CD4-positive, alpha-beta T cell treated with Interferon alpha-2 for 1 hour (primary cell): ENCODE measurements around the gene IFI35.
"Not testable (repeated sequence)": the region's sequence is repeated elsewhere in the genome, so short reads cannot be mapped to it uniquely, and the experiment has no call there.

Experiments used
- DNase-seq, 2 donors: peaks; one replicate each; pipeline ENCODE4 v3.0.0-alpha.2; 2020 to 2022

Gene IFI35

DNA sequence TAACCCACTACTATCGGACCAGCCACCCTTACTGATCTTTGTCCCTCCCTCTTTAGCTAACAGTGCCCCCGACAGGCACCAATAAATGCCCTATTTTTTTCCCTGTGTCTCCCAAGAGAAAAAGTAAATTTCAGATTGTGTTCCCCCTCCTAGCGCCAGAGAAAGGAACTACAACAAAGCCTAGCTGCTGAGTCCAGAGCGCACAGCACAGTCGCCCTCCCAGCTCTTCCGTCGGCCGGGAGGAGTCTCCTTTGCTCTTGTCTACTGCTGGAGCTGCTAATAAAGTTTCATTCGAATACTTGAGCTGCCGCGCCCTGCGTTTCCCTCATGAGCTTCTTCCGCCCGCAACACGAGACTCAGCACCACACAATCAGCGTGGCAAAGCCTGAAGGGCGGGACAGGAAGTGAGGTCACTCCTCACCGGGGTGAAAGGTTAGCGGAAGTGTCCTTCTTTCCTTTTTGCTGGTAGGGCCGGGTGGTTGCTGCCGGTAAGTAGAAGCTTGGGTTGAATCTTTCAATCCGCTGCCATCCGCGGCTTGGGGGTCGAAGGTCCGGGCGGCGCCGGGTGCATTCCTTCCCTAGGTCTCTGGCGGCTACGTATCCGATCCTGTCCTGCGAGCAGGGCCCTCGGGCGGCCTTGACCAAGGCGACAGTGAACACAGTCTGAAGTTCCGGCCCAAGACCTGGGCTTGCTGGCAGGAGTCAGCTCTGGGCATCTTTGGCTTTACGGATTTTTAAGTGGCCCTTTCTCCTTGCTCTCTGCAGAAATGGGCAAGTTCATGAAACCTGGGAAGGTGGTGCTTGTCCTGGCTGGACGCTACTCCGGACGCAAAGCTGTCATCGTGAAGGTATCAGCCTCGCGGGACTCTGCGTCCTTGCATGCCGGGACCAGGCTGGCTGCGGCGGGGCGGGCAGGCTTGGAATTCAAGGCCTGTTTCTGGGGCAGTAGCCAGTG, 8.3 kb upstream of the IFI35 start, which contains the start of gene RPL27:
RPL27 (plus strand) TSS at position 436 of the 955 bp plus-strand sequence; CDS start at position 768, 332 bp downstream.
- DNase-seq: peak; percentile 99

DNA sequence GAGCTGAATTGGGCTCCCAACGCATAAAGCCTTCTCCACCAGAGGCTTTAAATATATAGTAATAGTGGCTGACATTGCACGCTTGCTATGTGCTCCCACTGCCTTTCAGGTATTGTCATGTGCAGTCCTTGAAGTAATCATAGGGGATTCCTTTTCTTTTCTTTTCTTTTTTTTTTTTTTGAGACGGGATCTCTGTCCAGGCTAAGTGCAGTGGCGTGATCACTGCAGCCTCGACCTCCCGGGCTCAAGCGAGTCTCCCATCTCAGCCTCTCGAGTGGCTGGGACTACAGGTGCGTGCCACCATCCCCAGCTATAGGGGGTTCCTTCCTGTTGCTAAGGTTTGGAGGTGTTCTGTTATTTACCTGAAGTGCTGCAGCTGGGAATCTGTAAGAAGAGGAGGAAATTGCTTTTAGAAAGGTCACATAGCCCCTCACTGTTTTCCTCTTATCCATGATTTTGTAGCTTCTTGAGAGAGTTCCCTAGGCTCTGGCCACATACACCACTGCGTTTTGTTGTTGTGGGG, 7.5 kb upstream of the IFI35 start:
- no peak for DNase-seq

DNA sequence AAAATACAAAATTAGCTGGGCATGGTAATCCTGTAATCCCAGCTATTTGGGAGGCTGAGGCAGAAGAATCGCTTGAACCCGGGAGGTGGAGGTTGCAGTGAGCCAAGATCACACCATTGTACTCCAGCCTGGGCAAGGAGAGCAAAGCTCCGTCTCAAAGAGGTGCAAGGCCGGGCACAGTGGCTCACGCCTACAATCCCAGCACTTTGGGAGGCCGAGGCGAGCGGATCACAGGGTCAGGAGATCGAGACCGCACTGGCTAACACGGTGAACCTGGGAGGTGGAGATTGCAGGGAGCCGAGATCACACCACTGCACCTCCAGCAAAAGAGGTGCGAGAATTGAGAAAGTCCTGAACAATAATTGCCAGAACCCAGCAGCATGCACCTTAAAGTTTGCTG, 5.7 kb upstream of the IFI35 start:
- DNase-seq: not testable (repeated sequence)

DNA sequence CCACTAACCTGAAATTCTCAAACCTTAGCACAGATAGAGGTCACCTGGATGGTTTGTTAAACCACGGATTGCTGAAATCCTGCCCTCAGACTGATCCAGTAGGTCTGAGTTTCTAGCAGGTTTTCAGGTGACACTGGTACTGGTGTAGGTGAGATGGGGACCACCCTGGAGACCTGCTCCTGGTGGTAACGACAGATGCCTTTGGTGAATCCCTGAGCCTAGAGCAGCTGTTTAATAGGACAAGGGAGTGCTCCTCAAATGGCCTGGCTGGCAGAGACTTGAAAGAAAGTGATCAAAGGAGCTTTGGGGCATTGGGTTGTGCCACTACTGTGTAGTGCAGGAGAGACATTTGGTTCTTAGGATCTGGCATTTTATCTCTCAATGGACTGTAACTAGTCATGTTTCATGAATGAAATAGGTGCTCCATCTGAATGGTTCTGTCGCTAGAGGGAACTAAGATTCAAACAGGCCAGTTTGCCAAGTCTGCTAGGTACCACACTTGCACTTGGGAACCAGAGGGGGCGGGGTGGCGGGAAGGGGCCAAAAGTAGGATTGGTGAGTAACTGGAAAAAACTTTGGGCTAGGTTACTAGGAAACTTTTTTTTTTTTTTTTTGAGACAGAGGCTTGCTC, 2.9 kb upstream of the IFI35 start:
- no peak for DNase-seq

DNA sequence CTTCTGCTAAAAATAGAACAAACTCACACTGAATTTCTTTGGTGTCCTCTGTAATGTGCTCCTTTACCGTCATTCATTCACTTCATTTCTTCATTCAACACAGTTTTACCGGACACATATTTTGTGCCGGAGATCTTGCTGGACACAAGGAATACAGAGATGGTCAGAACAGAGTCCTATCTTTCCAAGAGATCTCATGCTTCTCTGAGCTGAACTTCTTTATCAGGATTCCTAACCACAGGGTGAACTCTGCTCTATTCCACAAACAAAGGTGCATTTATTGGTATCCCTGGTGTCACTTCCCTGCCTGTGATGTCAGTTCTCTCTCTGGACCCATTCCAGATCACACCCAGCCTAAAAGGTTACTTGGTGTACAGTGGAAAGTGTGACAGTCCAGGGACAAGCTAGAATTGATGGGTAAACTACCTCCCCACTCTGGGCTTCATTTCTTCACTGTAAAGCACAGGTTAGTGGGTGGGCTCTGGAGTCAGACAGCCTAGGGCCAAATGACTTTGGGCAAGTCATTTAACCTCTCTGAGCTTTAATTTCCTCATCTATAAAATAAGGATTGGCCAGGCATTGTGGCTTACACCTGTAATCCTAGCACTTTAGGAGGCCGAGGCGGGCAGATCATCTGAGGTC, 4.2 kb downstream of the IFI35 start:
- DNase-seq: no peak

DNA sequence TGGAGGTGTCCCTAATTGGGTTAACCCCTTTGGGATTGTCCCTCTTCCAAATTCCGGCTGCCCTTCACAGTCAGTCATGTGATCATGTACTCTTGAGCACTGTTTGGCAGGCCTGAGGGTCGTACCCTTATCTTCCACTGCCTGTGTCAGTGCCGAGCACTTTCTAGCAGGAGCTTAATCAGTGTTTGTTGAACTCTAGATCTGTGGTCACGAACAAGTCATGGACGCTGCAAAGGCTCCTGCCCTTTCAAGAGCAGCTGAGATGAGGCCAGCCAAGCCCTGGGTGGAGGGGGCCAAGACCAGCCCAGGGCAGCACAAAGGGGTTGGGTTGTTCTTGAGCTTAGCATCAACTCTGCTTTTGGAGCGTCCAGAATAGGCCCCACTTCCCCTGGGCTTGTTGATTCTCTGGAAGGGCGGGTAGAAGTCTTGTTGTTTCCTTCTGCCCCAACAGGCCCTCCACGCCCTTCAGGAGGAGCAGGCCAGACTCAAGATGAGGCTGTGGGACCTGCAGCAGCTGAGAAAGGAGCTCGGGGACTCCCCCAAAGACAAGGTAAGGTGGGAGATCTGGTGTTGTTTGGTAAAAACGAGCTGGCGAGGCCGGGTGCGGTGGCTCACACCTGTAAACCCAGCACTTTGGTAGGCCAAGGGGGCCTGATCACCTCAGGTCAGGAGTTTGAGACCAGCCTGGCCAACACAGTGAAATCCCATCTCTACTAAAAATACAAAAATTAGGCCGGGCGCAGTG, 5.3 kb downstream of the IFI35 start:
- no peak for DNase-seq

DNA sequence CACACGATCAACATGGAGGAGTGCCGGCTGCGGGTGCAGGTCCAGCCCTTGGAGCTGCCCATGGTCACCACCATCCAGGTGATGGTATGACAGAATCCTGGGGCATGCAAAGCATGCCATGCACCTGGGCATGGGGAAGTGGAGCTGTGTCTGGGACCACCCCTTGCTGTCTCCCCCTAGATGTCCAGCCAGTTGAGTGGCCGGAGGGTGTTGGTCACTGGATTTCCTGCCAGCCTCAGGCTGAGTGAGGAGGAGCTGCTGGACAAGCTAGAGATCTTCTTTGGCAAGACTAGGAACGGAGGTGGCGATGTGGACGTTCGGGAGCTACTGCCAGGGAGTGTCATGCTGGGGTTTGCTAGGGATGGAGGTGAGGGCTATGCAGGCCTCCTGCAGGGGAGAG, 6.7 kb downstream of the IFI35 start:
- DNase-seq: no peak

DNA sequence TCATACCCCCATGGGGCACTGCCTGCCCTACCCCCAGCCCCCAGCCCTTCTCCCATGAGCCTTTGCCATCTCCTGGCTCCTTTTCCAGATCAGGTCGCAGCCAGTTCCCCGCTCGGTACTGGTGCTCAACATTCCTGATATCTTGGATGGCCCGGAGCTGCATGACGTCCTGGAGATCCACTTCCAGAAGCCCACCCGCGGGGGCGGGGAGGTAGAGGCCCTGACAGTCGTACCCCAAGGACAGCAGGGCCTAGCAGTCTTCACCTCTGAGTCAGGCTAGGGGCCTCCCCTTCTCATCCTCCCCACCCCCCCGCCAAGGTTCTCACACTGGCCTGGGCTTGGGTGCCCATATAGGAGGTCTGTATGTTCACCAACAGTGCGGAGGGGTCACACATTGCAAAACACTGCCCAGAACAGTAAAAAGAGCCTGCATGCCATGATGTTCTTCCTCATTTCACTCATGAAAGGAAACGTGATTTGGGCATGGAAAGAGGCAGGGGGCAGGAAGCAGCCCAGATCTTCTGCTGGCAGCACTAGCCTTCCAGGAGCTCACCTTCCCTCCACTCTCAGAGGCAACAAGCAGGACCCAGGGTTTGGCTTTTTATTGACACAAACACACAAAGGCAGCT, 7.5 kb downstream of the IFI35 start:
- DNase-seq: no peak

DNA sequence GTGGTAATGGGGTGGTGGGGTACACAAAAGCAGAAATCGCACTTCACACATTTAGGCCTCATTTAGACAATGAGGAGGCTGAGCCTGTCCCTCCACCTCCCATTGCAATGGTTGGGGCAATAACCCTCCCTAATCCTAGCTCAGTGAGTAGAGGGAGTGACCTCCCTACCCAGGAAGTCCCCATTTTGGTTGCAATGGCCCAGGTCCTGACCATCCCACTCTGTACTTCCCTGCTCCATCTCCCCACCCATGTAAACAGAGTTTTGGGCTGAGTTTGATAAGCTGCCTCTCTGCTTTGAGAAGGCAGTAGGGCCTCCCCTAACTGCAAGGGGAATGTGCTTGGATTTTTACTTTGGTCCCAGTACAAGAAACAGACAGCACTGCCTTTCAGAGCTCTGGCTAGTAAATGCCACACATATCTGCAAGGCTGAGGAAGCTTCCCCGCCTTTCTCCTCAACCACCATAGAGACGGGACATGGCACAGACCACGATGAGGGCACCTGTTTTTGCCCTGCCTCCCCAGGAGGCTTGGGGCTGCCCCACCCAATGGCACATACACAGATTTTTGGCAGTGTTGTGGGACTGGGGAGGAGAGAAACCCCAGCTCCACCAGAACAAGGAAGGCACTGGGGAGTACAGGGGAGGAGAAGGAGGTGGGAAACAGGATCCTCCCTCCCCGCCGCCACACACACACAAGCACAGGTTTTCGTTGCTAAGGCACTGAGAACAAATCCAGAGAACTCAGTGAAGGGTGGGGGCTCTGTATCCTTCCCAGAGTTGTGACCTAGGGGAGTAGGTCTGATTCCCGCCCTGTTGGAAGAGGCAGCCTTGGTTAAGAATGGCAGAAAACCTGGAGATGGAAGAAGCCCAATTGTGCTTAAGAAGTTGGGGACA, 8.3 kb downstream of the IFI35 start:
- no peak for DNase-seq

DNA sequence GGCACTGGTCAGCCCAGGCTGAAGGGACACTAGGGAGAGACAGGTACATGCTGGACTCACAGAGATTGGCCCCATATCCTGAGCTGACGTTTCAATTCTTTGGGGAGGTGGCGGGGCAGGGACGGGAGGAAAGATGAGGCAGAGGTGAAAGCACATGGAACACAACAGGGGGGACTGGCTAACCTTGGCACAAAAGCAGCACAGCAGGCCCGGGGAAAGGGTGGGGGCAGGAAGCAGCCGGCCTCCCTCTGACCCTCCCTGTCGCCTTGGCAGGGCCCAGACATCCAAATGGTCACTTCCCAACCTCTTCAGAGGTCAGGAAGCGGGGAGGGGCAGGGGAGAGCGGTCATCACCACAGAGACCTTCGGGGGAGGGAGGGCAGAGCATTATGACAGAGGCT, 9.0 kb downstream of the IFI35 start:
- DNase-seq: no peak

DNA sequence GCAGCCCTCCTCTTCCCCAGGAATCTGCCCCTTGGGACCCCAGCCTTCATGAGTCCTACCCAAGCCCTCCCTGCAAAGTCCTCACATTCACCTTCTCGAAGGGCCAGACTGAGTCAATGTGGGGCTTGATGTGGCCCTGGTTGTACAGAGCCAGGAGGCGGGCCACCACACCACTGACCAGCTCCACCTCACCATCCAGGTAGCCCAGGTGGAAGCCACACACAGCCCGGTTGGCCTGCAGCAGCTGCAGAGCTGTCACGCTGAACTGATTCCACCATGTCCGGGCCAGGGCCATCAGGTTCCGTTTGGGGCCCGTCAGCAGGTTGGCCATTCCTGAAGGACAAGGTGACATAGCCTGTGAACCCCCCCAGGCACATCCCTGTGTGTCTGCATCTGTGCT, 9.6 kb downstream of the IFI35 start:
- DNase-seq: no peak

DNA sequence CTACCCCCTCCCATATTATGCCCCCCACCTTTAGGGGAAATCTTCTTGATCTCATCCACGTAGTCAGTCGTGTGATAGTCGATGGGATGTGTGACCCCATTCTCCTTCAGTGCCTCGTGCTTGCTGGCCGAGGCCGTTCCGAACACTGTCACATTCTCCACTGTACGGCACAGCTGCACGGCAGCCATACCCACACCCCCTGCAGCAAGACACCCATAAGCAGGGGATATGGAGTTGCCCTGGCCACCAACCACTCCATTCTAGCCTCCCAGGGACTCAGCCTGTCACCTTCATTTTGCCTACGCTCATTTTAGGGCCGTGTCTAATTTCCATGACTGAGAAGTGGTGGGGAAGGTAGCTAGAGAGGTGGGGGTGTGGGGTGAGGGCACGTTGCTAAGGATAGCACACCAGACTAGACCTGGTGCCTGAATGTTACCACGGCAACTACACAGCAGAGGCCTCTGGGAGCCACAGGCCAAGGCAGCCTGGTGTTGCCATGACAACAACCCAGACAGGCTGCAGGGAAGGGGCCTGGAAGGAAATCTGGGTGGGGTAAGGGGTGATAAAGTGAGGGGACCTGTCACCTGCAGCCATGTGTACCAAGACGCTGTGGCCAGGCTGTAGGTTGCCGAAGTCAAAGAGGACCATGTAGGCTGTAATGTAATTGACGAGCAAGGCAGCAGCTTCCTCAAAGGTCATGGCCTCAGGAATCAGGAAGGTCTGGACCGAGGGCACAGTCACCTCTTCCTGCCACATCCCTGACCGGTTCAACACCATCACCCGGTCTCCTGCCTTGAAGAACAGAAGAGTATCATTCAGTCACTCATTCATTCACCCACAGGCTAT, 11.6 kb downstream of the IFI35 start:
- DNase-seq: peak; percentile 38 to 52

DNA sequence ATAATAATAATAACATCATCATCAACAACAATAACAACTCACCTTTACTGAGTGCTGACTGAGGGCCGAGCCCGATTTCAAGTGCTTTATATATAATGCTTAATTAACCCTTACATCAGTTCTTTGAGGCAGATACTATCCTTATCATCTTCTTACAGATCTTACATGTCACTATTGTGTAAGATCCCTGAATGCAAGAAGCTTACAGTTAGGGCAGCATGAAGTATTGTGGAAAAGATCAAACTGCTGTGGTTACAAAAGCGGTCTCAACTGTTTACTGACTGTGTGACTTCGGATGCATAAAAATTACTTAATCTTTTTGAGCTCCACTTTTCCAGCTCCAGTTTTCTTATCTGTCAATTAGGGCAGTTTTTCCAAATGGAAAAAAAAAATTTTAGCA, 12.3 kb downstream of the IFI35 start:
- no peak for DNase-seq

DNA sequence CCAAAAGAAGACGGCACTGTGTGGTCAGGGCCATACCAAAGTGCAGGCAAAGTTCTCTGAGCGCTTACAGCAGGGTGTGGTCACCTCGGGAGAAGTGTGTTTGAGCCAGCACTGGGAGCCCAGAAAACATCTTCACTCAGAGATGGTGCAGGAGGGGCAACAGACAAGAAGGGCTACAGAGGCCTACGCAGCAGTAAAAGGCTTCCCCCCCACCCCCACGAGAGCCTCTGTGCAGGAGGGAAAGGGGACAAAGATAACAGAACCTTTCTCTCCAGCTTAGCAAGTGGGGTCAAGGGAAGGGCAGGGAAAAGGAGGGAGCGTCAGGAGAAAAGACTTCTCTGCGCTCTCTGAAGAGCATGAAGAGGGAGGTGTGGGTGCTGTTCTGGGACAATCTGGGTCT, 12.8 kb downstream of the IFI35 start:
- DNase-seq: no peak

DNA sequence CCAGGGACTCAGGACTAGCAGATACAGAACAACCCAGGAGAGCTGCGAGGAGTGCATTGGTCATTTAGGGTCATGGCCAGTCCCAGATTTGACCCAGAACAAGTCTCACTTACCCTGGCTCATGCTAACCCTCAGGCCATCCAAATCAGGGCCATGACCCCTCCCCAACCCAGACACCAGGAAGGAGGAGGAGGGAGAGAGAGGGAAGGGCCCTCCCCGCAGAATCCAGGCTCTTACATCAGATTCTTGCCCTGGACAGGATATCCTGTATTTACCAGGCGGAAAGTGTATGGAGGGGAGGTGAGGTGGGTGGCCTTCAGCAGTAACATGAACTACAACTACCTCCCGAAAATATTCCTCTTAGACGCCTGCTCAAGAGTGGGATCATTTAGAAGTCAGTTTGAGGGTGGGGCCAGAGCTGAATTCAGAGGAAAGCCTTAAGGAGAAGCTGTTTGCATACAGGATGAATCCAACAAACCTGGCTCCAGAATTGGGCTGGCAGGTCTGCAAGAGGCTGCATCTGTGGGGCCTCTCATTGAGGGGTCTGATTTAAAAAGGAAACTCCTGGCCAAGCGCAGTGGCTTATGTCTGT, 13.5 kb downstream of the IFI35 start:
- no peak for DNase-seq

DNA sequence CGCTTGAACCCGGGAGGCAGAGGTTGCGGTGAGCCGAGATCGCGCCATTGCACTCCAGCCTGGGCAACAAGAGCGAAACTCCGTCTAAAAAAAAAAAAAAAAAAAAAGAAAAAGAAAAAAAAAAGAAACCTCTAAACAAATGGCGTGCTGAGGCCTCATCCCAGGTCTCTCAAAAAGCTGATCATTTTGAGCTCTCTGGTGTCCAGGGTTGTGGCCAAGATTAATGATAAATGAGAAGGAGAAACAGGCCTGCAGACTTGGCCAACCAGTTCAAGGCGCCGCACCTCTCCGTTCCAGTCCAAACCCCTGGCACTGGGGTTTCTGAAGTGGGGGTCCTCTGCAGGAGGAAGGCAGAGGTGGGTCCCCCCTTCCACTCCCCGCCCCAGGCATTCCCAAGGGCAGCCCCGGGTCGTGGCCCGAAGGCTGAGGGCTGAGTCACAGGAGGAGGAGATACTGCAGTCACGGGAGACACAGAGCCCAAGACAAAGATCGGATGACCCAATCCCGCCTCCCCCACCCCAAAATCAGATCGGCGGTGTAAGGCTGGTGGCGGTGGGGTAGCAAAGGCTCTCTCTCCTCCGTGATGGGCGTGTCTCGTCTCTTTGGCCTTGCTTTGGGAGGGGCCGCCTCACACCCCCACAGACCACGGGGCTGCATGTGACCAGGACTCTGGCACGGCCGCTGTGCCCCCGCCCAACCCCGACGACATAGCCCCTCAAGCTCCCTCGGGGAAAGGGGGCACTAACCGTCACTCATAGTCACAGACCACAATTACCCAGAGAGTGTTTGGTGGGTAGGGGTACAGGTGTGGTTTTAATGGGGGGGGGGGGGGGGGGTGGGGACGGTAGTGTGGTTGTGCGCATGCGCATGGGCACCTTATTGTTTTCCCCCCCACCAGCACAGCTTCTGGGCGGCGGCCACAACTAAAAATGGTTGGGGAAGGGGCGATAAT, 14.5 kb downstream of the IFI35 start:
- DNase-seq: peak; percentile 40 to 48

DNA sequence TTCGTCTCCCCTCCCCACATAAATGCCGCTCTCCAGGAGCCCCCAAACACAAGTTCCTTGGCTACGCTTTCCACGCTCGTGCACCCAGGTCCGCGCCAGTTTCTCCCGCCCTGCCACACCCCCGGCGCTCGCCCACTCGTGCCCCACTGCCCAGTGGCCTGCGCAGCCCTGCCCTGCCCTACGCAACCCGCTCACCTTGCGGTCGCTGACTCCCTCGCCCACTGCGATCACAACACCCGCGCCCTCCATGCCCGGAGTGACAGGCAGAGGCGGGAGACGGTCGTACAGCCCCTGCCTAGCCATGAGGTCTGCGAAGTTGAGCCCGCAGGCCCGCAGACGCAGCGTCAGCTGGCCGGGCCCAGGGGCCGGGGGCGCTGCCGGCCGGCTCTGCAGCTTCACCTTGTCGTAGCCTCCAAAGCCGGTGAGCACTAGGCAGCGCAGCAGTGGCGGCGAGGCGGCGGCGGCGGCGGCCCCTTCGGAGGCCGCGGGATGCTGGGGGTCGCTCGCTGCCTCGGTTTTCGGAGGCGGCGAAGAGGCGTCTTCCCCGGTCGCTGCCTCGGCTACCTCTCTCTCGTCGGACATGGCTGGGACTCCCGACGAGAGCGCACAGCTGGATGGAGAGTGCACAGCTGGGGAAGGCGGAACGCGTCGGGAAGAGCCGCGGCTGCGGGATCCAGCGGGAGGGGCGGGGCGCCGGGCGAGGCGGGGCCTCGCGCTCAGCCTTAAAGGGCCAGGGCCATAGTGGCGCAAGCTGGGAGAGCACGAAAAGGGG, 15.3 kb downstream of the IFI35 start, which contains the start of gene VAT1:
VAT1 (minus strand) TSS at position 645 of the 772 bp plus-strand sequence; CDS start at position 582, 63 bp downstream.
- peak; percentile 50 to 66 for DNase-seq
